HepG2 (cell line): ENCODE measurements around the gene RNPEPL1. TPM values are rescaled to one million over a fixed set of nuclear protein-coding genes. Genes with fewer than 3 reads are reported as not detected.

Source experiments
- CAMTA2 ChIP-seq: sonication (generic); formaldehyde crosslinking; IDR thresholded peaks from 2 replicates; pipeline ENCODE4 v1.4.0; 2020; ENCODE audit warnings: mild to moderate bottlenecking, missing genetic modification reagents, borderline replicate concordance
- RFXAP ChIP-seq: sonication (generic); formaldehyde crosslinking; IDR thresholded peaks from 2 replicates; pipeline ENCODE4 v1.4.0; 2020; ENCODE audit warnings: missing genetic modification reagents, borderline replicate concordance
- SP140L ChIP-seq: sonication (generic); formaldehyde crosslinking; IDR thresholded peaks from 2 replicates; pipeline ENCODE4 v1.4.0; 2020; ENCODE audit warnings: missing genetic modification reagents, borderline replicate concordance
- TBX2 ChIP-seq: sonication (generic); formaldehyde crosslinking; IDR thresholded peaks from 2 replicates; pipeline ENCODE4 v1.5.0; 2020; ENCODE audit warnings: missing genetic modification reagents, mild to moderate bottlenecking, borderline replicate concordance
- XRCC5 ChIP-seq: fragments of 200-400 bp; formaldehyde crosslinking; optimal IDR thresholded peaks from 2 replicates; pipeline ENCODE3; 2017; ENCODE audit warnings: mild to moderate bottlenecking, low read length
- ZNF232 ChIP-seq: sonication (generic); formaldehyde crosslinking; IDR thresholded peaks from 2 replicates; pipeline ENCODE4 v1.4.0; 2020; ENCODE audit warnings: missing genetic modification reagents, borderline replicate concordance
- ZNF451 ChIP-seq: sonication (generic); formaldehyde crosslinking; IDR thresholded peaks from 2 replicates; pipeline ENCODE4 v1.5.0; 2020; ENCODE audit warnings: mild to moderate bottlenecking, missing genetic modification reagents
- ZNF883 ChIP-seq: sonication (generic); formaldehyde crosslinking; IDR thresholded peaks from 2 replicates; pipeline ENCODE4 v1.5.1; 2020; ENCODE audit warnings: mild to moderate bottlenecking, missing genetic modification reagents; ENCODE audit errors: not compliant biosample characterization
- ZNF891 ChIP-seq: sonication (generic); formaldehyde crosslinking; IDR thresholded peaks from 2 replicates; pipeline ENCODE4 v1.5.0; 2020; ENCODE audit warnings: mild to moderate bottlenecking, missing genetic modification reagents
- polyA plus RNA-seq, 8 experiments: library from polyadenylated mRNA; depleted of rRNA in 3 of 8; stranded (reverse) in 7 of 8; unstranded in 1 of 8; fragments of >200 nt; fragmentation: Illumina TruSeq in 4 of 8; extraction: Trizol in 4 of 8; gene quantifications; 2 replicates each; pipeline versions ENCODE4 v1.2.1 to v1.2.3, GENCODE V29; 2011 to 2016; ENCODE audit warnings: low read depth in 4 of 8, missing spikeins in 1 of 8, mixed read lengths in 1 of 8; ENCODE audit not compliant: insufficient read depth in 1 of 8
- total RNA-seq, 5 experiments: library from RNA; depleted of rRNA; stranded (reverse); fragments of >200 nt; fragmentation: Illumina TruSeq; extraction: Trizol; gene quantifications; 2 replicates each; pipeline ENCODE4 v1.2.3, GENCODE V29; 2016; ENCODE audit warnings: low read depth in 1 of 5
- TF ChIP-seq, protein P1 (sequence below), 2 experiments: fragments of 450-650 bp in 1 of 2; sonication (generic) in 1 of 2; formaldehyde crosslinking in 1 of 2; IDR thresholded peaks; 2 replicates each; pipeline versions ENCODE4 v1.6.1 to v1.8.0; 2016 to 2022; ENCODE audit warnings: antibody characterized with exemption in 1 of 2, mild to moderate bottlenecking in 1 of 2, missing genetic modification reagents in 1 of 2
- TF ChIP-seq, protein P2 (sequence below): sonication (generic); formaldehyde crosslinking; IDR thresholded peaks from 2 replicates; pipeline ENCODE4 v1.5.0; 2020; ENCODE audit warnings: mild to moderate bottlenecking, missing genetic modification reagents, moderate library complexity
- TF ChIP-seq, protein P3 (sequence below): sonication (generic); formaldehyde crosslinking; IDR thresholded peaks from 2 replicates; pipeline ENCODE4 v1.5.0; 2020; ENCODE audit warnings: mild to moderate bottlenecking, missing genetic modification reagents
- TF ChIP-seq, protein P4 (sequence below): sonication (generic); formaldehyde crosslinking; IDR thresholded peaks from 2 replicates; pipeline ENCODE4 v1.4.0; 2020; ENCODE audit warnings: missing genetic modification reagents

The RNPEPL1 gene
- total and polyA plus RNA-seq, 2 of the 13 experiments (the other 11 are each of a cell fraction or from before 2014, with no cell fraction given), result 13.0 to 18.0 TPM

DNA sequence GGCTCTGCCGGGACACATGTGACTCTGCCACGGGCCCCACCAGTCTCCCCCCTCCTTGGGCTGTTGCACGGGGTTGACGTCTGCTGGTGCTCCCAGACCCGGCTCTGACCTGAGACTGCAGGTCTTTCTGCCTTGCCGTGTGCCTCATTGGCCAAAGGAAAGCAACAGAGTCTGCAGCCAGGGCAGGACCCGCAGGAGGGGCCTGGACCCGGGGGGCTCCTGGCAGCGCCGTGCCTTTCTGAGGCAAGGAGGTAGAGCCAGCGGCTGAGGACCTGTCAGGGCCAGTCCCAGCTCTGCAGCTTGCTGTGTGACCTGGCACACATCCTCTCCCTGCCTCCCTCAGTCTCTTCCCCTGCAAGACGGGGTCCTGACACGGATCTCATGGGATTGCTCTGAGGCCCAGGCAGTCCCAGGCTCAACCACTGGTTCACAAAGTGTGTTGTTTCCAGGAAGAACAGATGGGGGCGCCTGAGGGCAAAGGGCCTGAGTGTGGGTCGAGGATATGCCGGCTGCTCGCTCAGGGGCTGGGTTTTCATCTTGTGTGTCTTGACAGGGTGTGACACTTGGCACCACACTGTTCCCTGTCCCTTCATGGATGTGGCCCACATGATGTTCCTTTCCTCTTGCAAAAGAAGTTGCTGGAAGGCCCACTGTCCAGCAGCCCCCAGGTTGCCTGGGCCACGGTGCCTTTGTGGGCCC lies 27.2 kb downstream of the RNPEPL1 start (continued):
- TF ChIP-seq, protein P1, sequence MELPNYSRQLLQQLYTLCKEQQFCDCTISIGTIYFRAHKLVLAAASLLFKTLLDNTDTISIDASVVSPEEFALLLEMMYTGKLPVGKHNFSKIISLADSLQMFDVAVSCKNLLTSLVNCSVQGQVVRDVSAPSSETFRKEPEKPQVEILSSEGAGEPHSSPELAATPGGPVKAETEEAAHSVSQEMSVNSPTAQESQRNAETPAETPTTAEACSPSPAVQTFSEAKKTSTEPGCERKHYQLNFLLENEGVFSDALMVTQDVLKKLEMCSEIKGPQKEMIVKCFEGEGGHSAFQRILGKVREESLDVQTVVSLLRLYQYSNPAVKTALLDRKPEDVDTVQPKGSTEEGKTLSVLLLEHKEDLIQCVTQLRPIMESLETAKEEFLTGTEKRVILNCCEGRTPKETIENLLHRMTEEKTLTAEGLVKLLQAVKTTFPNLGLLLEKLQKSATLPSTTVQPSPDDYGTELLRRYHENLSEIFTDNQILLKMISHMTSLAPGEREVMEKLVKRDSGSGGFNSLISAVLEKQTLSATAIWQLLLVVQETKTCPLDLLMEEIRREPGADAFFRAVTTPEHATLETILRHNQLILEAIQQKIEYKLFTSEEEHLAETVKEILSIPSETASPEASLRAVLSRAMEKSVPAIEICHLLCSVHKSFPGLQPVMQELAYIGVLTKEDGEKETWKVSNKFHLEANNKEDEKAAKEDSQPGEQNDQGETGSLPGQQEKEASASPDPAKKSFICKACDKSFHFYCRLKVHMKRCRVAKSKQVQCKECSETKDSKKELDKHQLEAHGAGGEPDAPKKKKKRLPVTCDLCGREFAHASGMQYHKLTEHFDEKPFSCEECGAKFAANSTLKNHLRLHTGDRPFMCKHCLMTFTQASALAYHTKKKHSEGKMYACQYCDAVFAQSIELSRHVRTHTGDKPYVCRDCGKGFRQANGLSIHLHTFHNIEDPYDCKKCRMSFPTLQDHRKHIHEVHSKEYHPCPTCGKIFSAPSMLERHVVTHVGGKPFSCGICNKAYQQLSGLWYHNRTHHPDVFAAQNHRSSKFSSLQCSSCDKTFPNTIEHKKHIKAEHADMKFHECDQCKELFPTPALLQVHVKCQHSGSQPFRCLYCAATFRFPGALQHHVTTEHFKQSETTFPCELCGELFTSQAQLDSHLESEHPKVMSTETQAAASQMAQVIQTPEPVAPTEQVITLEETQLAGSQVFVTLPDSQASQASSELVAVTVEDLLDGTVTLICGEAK (IDR thresholded peaks at IDR 0.05), result no peak
- TF ChIP-seq, protein P1 (CRISPR knock-in tag; IDR thresholded peaks at IDR 0.05), result 0 out of 2 replicates have a peak, but pooled peaks have one; percentile 17
- TF ChIP-seq TBX2 (CRISPR knock-in tag), result 0 out of 2 replicates have a peak, but pooled peaks have one; percentile 35
- TF ChIP-seq ZNF891 (CRISPR knock-in tag), result 0 out of 2 replicates have a peak, but pooled peaks have one; percentile 29
- TF ChIP-seq SP140L, result no peak
- 0 out of 2 replicates have a peak, but pooled peaks have one; percentile 73 for TF ChIP-seq CAMTA2 (CRISPR knock-in tag)
- TF ChIP-seq, protein P2, sequence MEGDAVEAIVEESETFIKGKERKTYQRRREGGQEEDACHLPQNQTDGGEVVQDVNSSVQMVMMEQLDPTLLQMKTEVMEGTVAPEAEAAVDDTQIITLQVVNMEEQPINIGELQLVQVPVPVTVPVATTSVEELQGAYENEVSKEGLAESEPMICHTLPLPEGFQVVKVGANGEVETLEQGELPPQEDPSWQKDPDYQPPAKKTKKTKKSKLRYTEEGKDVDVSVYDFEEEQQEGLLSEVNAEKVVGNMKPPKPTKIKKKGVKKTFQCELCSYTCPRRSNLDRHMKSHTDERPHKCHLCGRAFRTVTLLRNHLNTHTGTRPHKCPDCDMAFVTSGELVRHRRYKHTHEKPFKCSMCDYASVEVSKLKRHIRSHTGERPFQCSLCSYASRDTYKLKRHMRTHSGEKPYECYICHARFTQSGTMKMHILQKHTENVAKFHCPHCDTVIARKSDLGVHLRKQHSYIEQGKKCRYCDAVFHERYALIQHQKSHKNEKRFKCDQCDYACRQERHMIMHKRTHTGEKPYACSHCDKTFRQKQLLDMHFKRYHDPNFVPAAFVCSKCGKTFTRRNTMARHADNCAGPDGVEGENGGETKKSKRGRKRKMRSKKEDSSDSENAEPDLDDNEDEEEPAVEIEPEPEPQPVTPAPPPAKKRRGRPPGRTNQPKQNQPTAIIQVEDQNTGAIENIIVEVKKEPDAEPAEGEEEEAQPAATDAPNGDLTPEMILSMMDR, result peak; percentile 89
- peak; percentile 56 for TF ChIP-seq XRCC5
- TF ChIP-seq RFXAP (CRISPR knock-in tag), result 0 out of 2 replicates have a peak, but pooled peaks have one; percentile 27
- TF ChIP-seq ZNF232 (CRISPR knock-in tag), result peak; percentile 65; the same call in 1 of the 2 replicates
- TF ChIP-seq, protein P3, sequence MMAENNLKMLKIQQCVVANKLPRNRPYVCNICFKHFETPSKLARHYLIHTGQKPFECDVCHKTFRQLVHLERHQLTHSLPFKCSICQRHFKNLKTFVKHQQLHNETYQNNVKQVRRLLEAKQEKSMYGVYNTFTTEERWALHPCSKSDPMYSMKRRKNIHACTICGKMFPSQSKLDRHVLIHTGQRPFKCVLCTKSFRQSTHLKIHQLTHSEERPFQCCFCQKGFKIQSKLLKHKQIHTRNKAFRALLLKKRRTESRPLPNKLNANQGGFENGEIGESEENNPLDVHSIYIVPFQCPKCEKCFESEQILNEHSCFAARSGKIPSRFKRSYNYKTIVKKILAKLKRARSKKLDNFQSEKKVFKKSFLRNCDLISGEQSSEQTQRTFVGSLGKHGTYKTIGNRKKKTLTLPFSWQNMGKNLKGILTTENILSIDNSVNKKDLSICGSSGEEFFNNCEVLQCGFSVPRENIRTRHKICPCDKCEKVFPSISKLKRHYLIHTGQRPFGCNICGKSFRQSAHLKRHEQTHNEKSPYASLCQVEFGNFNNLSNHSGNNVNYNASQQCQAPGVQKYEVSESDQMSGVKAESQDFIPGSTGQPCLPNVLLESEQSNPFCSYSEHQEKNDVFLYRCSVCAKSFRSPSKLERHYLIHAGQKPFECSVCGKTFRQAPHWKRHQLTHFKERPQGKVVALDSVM (CRISPR knock-in tag), result no peak
- TF ChIP-seq ZNF451 (CRISPR knock-in tag), result peak; percentile 77; the same call in 1 of the 2 replicates
- TF ChIP-seq ZNF883 (CRISPR knock-in tag), result peak; percentile 24
- TF ChIP-seq, protein P4, sequence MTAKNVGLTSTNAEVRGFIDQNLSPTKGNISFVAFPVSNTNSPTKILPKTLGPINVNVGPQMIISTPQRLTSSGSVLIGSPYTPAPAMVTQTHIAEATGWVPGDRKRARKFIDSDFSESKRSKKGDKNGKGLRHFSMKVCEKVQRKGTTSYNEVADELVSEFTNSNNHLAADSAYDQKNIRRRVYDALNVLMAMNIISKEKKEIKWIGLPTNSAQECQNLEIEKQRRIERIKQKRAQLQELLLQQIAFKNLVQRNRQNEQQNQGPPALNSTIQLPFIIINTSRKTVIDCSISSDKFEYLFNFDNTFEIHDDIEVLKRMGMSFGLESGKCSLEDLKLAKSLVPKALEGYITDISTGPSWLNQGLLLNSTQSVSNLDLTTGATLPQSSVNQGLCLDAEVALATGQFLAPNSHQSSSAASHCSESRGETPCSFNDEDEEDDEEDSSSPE (CRISPR knock-in tag), result peak; percentile 10; the same call in 1 of the 2 replicates
